Hepatocyte (in vitro differentiated cells): ENCODE measurements around the gene IGF2. TPM values are rescaled to one million over a fixed set of nuclear protein-coding genes. Genes with fewer than 3 reads are reported as not detected.

ENCODE experiments used
- DNase-seq: peaks from one replicate; pipeline ENCODE4 v3.0.0-alpha.2; 2016; ENCODE audit warnings: low spot score
- H2AFZ ChIP-seq: fragments of 200-600 bp; sonication (generic); 2 replicates; pipeline ENCODE4 v1.6.0; 2016; ENCODE audit warnings: antibody characterized with exemption, mild to moderate bottlenecking
- H3K27ac ChIP-seq: fragments of 200-600 bp; sonication (generic); 2 replicates; pipeline ENCODE4 v1.5.1; 2016; ENCODE audit warnings: mild to moderate bottlenecking
- H3K27me3 ChIP-seq: fragments of 200-600 bp; sonication (generic); 2 replicates; pipeline ENCODE4 v1.6.1; 2016
- H3K36me3 ChIP-seq: fragments of 200-600 bp; sonication (generic); replicated peaks from 2 replicates; pipeline ENCODE4 v1.5.1; 2016; ENCODE audit warnings: low read depth; ENCODE audit not compliant: insufficient read depth
- H3K4me1 ChIP-seq: fragments of 200-600 bp; sonication (generic); 2 replicates; pipeline ENCODE4 v1.5.1; 2016; ENCODE audit warnings: mild to moderate bottlenecking, moderate library complexity; ENCODE audit not compliant: insufficient read depth
- H3K4me2 ChIP-seq: fragments of 200-600 bp; sonication (generic); 2 replicates; pipeline ENCODE4 v1.6.0; 2016
- H3K4me3 ChIP-seq: fragments of 200-600 bp; sonication (generic); 2 replicates; pipeline ENCODE4 v1.5.1; 2016; ENCODE audit warnings: mild to moderate bottlenecking
- H3K79me2 ChIP-seq: fragments of 200-600 bp; sonication (generic); 2 replicates; pipeline ENCODE4 v1.6.0; 2017; ENCODE audit warnings: mild to moderate bottlenecking
- H3K9me2 ChIP-seq: fragments of 200-600 bp; sonication (generic); replicated peaks from 2 replicates; pipeline ENCODE4 v1.6.0; 2017; ENCODE audit warnings: mild to moderate bottlenecking; ENCODE audit not compliant: insufficient read depth
- H3K9me3 ChIP-seq: fragments of 200-600 bp; sonication (generic); 2 replicates; pipeline ENCODE4 v1.5.1; 2016; ENCODE audit warnings: low read depth, mild to moderate bottlenecking
- H4K20me1 ChIP-seq: fragments of 200-600 bp; sonication (generic); 2 replicates; pipeline ENCODE4 v1.6.0; 2016; ENCODE audit warnings: mild to moderate bottlenecking; ENCODE audit not compliant: insufficient read depth, poor library complexity, severe bottlenecking
- EZH2 ChIP-seq: fragments of 200-600 bp; sonication (generic); IDR thresholded peaks from 2 replicates; pipeline ENCODE4 v1.6.1; 2016; ENCODE audit warnings: antibody characterized with exemption, mild to moderate bottlenecking, borderline replicate concordance
- EZH2phosphoT487 ChIP-seq: fragments of 200-600 bp; sonication (generic); IDR thresholded peaks from one replicate; pipeline ENCODE4 v1.6.1; 2018; ENCODE audit warnings: antibody characterized with exemption, mild to moderate bottlenecking, low read depth, moderate library complexity; ENCODE audit not compliant: unreplicated experiment, severe bottlenecking
- WGBS: methylation state at CpG from one replicate; pipeline ENCODE4 v1.1.6; 2016; ENCODE audit warnings: low lambda C conversion rate; ENCODE audit errors: missing lambda C conversion rate; 5-methylcytosine and 5-hydroxymethylcytosine counted together
- polyA plus RNA-seq: library from polyadenylated mRNA; unstranded; fragments of >200 nt; fragmentation: Nextera tagmentation; extraction: Ambion mirVana; gene quantifications from 2 replicates; pipeline ENCODE4 v1.2.1, GENCODE V29; 2016
- total RNA-seq: library from RNA; depleted of rRNA; stranded (reverse); fragments of >200 nt; gene quantifications from 2 replicates; pipeline ENCODE4 v1.2.3, GENCODE V29; 2014
- TF ChIP-seq, protein P1 (sequence below): fragments of 200-600 bp; sonication (generic); IDR thresholded peaks from 2 replicates; pipeline ENCODE4 v1.5.1; 2016; ENCODE audit warnings: antibody characterized with exemption, mild to moderate bottlenecking; ENCODE audit not compliant: poor library complexity

The IGF2 gene
- total and polyA plus RNA-seq, 2 experiments from 2014 or later: 1,507 to 2,911 TPM

DNA sequence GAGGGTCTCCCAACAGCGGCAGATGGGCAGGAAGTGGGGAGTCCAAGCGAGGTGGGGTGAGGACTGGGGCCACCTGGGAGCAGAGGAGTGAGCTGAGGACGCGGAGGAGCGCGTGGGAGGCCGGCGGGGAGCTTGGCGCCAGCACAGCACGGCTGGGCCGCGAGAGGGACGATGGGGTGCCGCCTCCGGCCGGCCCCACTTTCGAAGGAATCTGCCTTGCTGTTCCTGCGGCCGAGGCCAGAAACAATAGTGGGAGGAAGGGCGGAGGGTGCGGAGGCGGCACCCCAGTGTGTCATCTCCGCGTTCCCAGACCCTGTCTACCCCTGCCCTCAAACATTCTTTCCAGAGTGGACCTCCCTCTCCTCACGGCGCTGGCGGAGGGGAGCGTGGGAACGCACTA is 16.3 kb upstream of the IGF2 start:
- Histone ChIP-seq H3K79me2 (no peaks in the 10 kb centered on the region), H4K20me1 (no peaks in the 10 kb centered on the region), H3K27me3 (no peaks in the 10 kb centered on the region), H3K9me2 (no peaks in the 10 kb centered on the region), H3K27ac (no peak overlapping the region), H3K4me2 (no peak overlapping the region), H3K4me3 (no peak overlapping the region), H3K36me3 (no peaks in the 10 kb centered on the region), H2AFZ (no peak overlapping the region), H3K9me3 (no peaks in the 10 kb centered on the region), H3K4me1 (peaks cover 8% of the 10 kb centered on the region)
- DNase-seq: no peak
- whole genome bisulfite sequencing: 88% methylated on average over 6 of the region's 29 CpGs
- TF ChIP-seq EZH2 (no peak), EZH2phosphoT487 (no peak)
- TF ChIP-seq, protein P1, sequence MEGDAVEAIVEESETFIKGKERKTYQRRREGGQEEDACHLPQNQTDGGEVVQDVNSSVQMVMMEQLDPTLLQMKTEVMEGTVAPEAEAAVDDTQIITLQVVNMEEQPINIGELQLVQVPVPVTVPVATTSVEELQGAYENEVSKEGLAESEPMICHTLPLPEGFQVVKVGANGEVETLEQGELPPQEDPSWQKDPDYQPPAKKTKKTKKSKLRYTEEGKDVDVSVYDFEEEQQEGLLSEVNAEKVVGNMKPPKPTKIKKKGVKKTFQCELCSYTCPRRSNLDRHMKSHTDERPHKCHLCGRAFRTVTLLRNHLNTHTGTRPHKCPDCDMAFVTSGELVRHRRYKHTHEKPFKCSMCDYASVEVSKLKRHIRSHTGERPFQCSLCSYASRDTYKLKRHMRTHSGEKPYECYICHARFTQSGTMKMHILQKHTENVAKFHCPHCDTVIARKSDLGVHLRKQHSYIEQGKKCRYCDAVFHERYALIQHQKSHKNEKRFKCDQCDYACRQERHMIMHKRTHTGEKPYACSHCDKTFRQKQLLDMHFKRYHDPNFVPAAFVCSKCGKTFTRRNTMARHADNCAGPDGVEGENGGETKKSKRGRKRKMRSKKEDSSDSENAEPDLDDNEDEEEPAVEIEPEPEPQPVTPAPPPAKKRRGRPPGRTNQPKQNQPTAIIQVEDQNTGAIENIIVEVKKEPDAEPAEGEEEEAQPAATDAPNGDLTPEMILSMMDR: no peak

DNA sequence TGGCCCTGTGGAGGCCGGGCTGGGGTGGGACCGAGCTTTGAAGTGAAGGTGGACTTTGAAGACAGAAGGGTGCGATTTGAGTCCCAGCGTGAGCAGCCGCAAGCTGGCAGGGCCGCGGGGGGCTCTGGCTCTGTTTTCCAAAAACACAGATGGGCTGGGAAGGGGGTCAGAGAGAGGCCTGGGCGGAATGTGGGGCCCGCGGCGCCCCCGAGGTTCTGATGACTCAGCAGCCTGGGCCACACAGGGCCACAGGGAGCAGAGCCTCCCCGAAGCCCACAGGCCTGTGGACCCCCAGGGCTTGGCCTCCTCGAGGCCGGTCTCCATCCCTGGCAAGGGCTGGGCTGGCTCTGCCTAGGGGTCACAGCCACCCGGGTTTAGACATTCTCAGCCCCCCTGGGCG is 15.7 kb upstream of the IGF2 start:
- Histone ChIP-seq H3K36me3 (no peaks in the 10 kb centered on the region), H3K9me2 (no peaks in the 10 kb centered on the region), H2AFZ (no peak overlapping the region), H3K4me2 (no peak overlapping the region), H3K4me1 (peaks cover 13% of the 10 kb centered on the region), H3K27ac (no peak overlapping the region), H3K27me3 (no peaks in the 10 kb centered on the region), H3K9me3 (no peaks in the 10 kb centered on the region), H3K79me2 (no peaks in the 10 kb centered on the region), H4K20me1 (no peaks in the 10 kb centered on the region), H3K4me3 (no peak overlapping the region)
- WGBS: 87% methylated on average over 12 of the region's 17 CpGs
- TF ChIP-seq, protein P1: no peak
- TF ChIP-seq EZH2phosphoT487 (no peak), EZH2 (no peak)
- no peak for DNase-seq

DNA sequence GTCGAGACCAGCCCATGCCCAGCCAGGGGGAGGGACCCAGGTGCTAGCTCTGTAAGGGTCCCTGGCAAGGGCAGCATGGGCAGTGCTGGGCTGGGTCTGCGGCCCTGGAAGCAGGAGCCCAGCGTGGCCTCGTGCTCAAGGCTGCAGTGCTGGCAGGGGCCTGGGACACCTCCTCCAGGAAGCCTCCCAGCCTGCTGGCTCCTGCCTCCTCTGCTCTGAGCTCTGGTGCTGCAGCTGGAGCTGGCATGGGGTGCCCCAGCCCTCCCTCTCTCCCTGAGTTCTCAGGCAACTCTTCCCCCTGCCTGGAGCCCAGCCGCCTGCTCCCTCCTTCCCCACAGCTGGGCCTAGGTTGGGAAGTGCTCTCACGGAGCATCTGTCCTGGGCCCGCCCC is 15.0 kb upstream of the IGF2 start:
- H3K9me2 ChIP-seq: no peaks in the 10 kb centered on the region
- H3K27ac ChIP-seq: no peak overlapping the region
- H3K9me3 ChIP-seq: no peaks in the 10 kb centered on the region
- H3K79me2 ChIP-seq: peaks cover 2% of the 10 kb centered on the region
- H3K4me3 ChIP-seq: no peak overlapping the region
- 89% methylated on average over 6 of the region's 7 CpGs for WGBS
- H3K4me2 ChIP-seq: no peak overlapping the region
- no peaks in the 10 kb centered on the region for H3K27me3 ChIP-seq
- DNase-seq: no peak
- no peaks in the 10 kb centered on the region for H4K20me1 ChIP-seq
- H3K4me1 ChIP-seq: peaks cover 20% of the 10 kb centered on the region
- TF ChIP-seq EZH2 (no peak), EZH2phosphoT487 (no peak)
- TF ChIP-seq, protein P1: no peak
- no peak overlapping the region for H2AFZ ChIP-seq
- H3K36me3 ChIP-seq: no peaks in the 10 kb centered on the region

DNA sequence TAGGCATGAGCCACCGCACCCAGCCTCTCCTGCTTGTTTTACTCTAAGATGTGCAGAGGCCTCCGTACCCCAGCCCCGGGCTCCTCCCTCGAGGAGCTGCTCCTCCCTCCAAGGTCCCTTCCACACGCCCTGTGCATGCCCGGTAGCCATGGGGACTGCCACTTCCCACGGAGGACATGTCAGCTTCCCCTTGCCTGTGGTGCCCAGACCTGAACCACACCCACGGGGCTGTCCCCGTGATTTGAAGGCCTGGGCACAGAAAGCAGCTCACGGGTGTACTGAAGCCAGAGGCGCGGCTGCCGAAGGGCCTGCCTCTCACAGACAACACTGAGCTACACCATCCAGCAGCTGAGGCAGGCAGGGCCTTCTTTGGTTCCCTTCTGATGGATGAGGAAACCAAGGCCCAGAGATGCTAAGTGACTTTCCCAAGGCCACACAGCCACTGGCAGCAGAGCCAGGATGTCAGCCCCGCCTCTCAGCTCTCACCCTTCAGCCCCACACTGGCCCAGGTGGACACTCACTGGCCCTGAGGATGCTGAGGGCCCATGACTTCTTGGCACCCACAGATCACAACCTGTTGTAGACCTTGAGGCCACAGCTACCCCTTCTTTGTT is 14.5 kb upstream of the IGF2 start:
- DNase-seq: no peak
- Histone ChIP-seq H3K4me1 (peaks cover 20% of the 10 kb centered on the region), H3K4me2 (no peak overlapping the region), H2AFZ (no peak overlapping the region), H4K20me1 (no peaks in the 10 kb centered on the region), H3K9me2 (no peaks in the 10 kb centered on the region), H3K4me3 (no peak overlapping the region), H3K79me2 (peaks cover 2% of the 10 kb centered on the region), H3K36me3 (no peaks in the 10 kb centered on the region), H3K9me3 (no peaks in the 10 kb centered on the region), H3K27me3 (no peaks in the 10 kb centered on the region), H3K27ac (no peak overlapping the region)
- 84% methylated on average over 14 of the region's 14 CpGs for WGBS
- no peak for TF ChIP-seq EZH2
- no peak for TF ChIP-seq EZH2phosphoT487
- TF ChIP-seq, protein P1: no peak
